Inferior parietal cortex (tissue), 1 donor: ENCODE data around the gene FABP6.
A peak's percentile ranks its signal among the peaks of the same experiment; 100 is the strongest.
"Not testable (repeated sequence)": the region's sequence is repeated elsewhere in the genome, so short reads cannot be mapped to it uniquely, and the experiment has no call there.

Source experiments
- DNase-seq: peaks from one replicate; pipeline ENCODE4 v3.0.0-alpha.2; 2016; ENCODE audit errors: extremely low spot score

Gene FABP6, protein sequence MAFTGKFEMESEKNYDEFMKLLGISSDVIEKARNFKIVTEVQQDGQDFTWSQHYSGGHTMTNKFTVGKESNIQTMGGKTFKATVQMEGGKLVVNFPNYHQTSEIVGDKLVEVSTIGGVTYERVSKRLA

DNA sequence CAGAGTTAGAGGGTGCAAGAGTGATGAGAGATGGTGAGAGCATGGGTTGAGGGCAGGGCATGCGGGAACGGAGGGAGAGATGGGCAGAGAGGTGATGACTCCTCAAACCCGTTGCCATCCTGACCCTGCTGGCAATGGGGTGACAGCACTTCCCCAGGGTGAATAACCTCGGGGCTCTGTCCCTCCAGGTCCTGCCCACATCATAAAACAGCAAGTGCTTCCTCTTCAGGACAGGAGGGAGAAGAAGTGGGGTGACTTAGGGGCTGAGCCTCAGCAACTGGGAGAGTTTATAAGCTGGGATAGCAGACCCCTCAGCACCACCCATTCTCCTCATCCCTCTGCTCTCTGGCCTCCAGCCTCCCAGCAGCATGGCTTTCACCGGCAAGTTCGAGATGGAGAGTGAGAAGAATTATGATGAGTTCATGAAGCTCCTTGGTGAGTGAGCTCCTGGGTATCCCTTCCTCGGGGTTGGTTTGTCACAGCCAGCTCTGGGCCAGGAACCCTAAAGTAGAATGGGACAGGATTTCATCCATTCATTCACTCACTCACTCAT is at the start of gene FABP6:
Gene FABP6, plus strand, starts transcription at position 317 of the 553 bp plus-strand sequence. Its CDS starts 52 bp downstream, at position 369.
- DNase-seq: no peak

DNA sequence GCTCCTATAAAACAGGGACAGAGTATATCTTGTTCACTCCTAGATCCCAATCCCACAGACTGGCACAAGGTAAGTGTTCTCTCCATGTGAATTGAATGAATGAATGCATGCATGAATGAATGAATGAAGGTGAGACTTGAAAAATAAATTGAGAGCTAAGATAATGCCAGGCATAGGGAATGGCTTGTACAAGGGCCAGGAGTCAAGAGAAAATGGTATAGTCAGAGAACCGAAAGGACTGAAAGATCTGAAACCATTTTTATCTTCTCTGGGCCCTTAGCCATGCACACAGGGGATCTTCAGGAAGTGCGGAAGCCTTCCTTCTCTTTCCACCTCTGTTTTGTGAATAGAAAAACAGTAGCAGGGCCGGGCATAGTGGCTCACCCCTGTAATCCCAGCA is 48.4 kb upstream of the FABP6 start:
- DNase-seq: no peak

DNA sequence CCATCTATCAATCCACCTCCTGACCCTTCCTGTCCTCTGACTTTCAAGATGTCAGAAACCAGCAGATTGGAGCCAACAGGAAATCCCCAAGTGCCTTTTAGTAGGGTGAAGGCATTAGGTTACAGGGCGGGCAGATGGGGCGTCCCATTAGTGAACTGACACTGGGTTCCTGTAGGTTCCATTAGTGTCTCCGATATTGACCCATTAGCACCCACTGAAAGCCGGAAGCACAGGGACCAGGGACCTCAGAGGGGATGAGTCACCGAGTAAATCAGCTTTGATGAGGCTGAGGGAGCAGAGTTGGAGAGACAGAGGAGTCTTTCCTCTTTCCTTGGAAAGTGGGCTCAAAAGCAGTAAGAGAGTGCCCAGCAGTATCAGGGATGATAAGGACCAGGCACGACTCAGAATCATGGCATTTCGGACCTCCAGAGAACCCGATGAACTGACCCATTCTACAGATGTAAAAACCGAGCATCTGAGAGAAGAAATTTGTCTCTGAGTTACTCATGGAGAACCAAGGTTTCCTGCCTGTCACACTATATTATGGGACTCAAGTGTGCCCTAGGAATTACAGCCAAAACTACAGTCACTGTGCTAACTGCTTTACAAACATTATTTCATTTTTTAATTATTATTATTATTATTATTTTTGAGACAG is 47.2 kb upstream of the FABP6 start:
- DNase-seq: no peak

DNA sequence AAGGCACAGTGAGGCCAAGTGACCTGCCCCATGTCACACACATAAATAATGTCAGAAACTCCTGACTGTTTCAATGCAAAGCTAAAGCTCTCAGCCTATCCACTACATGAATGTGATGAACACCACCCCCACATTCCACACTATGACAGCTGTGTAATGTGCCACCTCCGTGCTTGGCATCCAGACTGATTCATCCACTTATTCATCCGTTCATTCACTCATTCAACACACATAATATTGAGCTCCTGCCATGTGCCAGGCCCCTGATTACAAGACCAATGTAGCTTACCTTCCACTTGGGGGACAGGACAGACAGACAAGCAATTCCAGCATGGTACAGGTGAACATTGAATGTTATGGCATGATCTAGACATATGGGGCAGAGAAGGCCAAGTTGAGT is 46.2 kb upstream of the FABP6 start:
- peak; percentile 44 for DNase-seq

DNA sequence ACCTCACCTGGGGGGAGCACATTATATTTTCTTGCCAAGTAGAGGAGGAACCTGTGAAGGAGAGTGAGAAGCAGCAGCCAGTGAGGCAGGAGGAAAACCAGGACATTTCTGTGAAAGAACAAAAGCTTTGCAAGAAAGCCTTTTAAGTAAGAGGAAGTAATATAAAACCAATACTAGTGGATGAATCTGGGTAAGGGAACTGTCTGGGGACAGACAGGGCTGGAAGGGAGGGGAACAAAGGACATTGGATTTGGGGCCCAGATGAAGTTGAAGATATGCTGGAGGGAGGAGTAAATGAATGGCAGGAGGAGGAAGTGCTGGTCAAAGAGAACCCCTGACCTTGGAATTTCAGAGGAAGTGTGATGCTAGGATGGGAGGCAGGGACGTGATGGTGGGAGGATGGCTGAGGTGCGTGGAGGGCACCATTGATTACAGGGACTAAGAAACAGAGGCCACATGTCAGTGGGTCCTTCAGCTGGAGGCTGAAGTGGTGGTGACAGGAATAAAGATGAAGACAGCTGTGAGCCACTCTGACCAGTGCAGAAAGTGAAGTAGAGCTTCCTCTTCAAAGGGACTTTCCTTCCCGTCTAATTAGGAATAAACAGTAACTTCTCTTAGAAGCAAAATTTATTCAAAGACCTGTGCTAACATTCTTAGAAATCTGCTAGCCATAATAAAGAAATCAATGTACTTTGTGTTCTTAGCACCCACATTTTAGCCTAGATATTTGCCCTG is 43.5 kb upstream of the FABP6 start:
- no peak for DNase-seq

DNA sequence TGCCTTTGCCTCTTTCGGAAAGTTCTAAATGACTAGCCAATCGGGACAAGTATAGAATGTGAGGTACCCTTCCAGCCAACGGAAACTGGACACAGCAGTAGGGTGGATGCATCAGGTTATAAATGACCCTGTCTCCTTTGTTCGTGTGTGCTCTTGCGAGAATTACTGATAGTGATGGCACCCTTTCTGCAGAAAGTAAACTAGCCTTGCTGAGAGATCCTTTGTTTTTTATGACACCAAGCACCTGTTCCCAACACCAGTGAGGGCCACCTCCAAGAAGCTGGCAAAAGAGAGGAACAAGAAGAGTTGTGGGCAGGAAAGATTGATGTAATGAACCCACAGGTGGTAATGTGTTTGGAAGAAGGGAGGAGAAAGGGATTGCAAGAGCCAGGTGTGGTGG is 42.8 kb upstream of the FABP6 start:
- DNase-seq: no peak

DNA sequence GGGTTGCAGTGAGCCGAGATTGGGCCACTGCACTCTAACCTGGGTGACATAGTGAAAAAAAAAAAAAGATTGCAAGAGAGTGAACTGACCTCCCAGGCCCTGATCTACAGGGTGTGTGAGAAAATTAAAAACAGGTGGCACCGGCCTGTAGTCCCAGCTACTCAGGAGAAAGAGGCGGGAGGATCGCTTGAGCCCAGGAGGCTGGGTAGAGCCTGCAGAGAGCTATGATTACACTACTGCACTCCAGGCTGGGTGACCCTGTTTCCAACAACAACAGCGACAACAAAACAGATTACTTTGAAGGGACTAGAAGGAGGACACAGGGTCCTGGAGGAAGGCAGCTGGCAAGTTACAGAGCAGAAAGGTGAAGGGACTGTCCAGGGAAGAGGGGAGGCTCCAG is 42.2 kb upstream of the FABP6 start:
- DNase-seq: no peak

DNA sequence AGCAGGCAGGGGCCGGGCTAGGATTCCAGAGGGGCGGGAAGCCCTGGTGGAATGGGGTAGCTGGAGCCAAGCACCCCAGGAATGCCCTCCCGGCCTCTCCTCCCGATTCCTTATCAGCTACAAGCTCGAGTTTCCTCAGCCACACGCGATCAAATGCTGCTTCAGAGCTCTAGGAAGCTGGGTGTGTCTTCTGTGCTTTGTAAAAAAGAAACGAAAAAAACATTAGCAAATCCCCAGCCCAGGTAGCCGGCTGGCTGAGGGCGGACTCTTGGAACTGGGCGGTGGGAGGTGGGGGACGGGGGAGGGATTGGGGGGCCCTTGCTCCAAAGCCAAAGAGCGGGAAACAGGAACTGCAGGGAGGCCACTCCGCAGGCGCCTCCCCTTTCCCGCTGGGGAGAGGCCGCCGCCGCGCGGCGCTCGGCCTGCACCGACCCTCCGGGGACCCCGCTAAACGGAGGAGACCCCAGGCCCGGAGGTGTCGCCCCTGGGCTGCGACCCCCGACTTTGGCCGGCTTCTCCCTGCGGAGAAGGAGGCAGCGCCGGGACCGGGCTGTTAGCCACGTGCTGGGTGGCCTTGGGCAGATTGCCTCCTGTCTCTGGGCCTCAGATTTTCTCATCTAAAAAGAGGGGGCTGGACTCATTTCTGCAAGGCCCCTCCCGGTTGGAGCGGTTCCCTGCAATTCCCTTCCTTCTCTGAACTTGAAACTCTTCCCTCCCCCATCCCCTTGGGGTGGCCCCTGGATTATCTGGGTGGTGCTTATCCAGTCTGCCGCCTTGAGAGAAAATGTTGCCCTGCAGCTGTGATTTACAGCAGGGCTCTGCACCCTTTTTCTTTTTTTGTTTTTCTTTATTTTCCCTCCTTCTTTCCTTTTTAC is 40.9 kb upstream of the FABP6 start:
- DNase-seq: no peak

DNA sequence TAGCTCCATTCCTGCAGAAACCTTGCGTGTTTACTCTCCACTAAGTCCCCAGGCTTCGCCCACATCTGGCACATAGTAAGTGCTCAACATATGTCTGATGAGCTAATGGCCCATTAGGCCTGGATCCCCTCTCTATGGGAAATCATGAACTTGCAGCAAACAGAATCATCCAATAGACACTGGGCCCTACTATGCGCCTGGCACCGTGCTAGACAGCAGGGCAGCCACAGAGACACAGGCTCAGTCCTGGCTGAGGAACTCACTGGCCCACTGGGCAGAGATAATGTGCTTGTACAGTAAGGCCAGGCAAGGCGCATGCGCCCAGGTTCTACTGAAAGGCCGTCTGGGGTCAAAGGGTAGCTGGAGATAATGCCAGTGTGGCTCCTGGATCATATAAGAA is 36.9 kb upstream of the FABP6 start:
- no peak for DNase-seq

DNA sequence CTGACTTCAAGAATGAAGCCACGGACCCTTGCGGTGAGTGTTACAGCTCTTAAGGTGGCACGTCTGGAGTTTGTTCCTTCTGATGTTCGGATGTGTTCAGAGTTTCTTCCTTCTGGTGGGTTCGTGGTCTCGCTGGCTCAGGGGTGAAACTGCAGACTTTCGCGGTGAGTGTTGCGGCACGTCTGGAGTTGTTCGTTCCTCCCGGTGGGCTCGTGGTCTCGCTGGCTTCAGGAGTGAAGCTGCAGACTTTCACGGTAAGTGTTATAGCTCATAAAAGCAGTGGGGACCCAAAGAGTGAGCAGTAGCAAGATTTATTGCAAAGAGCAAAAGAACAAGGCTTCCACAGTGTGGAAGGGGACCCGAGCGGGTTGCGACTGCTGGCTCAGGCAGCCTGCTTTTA is 36.2 kb upstream of the FABP6 start:
- DNase-seq: not testable (repeated sequence)

DNA sequence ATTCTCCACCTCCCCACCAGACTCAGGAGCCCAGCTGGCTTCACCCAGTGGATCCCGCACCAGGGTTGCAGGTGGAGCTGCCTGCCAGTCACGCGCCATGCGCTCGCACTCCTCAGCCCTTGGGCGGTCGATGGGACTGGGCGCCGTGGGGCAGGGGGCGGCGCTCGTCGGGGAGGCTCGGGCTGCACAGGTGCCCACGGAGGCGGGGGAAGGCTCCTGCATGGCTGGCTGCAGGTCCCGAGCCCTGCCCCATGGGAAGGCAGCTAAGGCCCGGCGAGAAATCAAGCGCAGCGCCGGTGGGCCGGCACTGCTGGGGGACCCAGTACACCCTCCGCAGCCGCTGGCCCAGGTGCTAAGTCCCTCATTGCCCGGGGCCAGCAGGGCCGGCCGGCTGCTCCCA is 35.5 kb upstream of the FABP6 start:
- DNase-seq: not testable (repeated sequence)

DNA sequence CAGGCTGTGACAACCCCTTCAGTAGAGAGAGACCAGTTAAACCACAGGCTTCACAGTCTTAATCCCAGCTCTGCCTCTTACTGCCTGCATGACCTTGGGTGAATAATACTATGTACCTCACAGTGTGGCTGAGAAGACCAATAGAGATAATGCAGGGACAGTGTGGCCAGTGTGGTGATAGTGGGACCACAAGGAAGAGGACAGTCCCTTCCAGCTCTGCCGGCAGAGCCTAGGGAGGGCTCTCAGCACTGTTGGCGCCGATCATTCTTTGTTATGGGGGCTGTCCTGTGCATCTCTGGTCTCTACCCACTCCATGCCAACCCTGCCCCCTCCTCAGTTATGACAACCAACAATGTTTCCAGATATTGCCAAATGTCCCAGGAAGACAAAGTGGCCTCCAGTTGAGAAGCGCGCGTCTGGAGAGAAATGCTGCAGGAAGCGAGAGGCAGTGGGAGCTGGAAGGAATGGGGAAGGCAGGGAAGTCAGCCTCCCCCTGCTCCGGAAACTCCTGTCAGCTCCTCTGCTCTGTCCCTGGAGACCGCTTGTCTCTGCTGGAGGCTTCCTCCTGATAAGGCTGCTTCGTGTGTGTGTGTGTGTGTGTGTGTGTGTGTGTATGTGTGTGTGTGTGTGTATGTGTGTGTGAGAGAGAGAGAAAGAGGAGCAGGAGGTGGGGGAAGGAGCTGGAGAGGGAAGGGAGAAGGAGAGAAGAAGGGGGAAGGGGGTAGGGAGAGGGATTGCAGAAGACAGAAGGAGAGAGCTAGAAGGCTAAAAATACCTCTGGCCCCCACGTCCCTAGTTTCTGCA is 31.8 kb upstream of the FABP6 start:
- no peak for DNase-seq

DNA sequence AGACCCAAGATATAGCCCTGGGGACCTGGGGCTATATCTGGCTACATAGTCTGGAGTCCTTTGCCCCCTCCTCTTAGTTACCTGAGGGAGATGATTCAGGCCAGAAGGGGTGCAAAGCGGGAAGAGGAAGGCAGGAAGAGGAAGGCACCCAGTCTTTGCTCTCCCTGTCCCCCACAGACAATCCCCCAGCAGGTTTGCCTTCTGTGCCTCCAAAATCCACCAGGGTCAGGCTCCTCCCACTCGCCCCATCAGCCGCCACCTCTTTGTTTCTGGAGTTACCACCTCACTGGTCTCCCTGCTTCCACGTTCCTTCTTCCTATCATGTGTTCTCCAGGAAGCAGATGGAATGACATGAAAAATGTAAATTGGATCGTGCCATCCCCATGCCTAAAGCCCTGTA is 31.2 kb upstream of the FABP6 start:
- DNase-seq: no peak

DNA sequence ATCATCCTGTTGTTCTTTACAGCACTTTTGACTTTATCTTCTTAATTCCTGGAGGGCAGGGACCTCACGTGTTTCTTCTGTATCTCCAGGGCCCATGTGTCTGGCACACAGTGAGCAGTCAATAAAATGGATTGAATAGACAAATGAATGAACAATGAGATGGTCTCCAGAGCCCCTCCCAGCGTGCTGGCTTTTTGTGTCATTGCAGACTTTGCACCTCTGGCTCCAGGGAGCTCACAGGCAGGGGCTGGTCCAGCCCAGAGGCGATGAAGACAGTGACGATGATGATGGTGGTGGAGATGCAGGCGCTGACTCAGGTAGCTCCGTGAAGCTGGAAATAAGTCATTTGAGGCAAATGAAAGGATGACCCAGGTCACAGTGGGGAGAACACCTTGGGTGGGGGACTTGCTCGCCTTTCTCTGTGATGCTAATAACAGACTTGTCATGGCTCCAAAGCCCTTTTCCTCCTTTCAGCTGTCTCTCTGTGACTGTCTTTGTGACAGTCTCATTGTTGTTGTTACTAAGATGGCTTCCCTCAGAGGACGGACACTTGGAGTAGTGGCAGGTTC is 30.4 kb upstream of the FABP6 start:
- no peak for DNase-seq

DNA sequence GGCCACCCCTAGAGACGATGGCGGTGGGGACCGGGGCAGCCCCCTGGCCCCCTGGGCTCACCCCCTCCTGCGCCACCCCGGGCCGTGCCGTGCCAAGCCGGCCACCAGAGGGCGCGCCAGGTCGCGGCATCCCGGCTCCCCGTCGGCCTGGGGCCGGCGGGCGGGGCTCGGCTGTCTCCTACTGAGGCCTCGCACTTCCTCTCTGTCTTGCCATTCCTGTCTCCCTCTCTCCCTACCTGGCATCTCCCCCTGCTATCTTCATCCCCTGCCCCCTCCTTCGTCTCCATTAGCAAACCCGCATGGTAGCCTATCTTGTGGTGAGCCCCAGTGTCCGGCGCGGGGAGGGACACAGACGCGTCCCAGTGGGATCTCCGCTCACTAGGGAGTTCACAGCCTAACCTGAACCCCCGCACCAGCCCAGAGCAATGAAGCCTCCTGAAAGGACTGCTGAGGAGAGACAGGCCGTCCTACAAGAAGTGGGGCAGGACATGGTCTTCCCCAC is 29.8 kb upstream of the FABP6 start:
- DNase-seq: peak; percentile 66

DNA sequence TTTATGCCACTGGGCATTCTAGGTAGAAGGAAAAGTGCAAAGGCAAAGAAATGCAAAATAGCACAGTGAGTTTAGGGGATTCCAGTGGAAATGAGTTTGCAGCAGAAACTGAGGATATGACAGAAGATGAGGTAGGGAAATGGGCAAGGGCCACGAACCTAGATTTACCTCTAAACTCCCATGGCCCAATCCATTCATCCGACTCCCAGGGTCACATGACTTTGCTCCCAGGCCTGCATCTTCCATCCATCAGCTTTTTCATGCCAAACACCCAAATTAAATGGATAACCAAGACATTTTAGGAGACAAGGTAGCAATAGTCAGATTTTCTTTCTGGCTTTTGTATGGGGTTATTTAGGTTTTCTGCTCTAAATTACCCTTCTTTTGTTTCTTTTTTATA is 22.2 kb upstream of the FABP6 start:
- no peak for DNase-seq

DNA sequence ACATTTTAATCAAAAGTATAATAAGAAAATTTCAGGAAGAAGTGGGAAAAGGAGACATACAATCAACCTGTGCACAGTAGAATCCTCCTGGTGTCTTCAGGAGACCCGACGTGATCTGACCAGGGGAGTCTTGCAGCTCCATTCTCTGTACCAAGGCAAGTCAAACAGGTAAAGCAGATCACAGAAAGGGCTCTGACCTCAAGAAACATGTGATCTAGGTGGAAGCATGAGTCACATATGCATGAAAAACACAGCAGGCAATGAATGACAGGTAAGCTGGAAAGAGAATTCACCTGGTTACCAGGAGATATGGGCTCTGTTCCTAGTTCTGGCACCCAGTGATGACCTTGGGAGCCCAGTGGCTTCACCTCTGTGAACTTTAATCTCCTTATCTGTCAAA is 19.4 kb upstream of the FABP6 start:
- DNase-seq: no peak

DNA sequence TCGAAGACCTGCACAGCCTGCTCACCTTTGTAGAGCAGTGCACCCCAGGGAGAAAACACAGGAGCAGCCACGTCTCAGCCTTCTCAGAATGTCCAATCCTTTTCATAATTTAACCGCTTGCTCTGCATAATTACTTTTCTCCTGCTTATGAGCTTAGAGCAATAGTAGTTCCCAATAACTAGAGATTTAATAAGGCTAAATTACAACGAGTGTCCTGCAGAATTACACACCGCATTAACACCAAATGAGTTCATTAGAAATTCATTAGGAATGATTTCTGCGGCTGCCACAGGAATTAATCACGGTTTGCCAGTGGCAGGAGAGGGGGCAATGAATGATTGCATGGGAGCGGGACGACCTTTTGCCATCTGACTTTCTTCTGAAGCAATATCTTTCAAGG is 18.7 kb upstream of the FABP6 start:
- DNase-seq: no peak

DNA sequence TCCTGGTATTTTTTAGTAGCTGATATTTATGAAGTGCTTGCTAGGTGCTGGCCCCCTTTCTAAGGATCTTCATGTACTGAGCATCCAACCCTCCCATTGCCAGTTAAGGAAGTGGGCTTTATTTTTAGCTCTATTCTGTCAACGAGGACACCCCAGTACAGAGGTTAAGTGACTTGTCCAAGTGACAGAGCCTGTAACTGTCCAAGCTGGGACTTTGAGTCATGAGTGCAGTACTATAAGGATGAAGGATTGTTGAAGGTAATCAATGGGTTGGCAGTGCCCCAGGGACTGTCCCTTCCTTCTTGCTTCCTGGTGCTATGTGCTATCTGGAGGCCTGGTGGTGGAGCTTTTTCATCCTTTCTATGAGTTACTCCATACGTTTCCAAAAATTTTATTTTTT is 18.0 kb upstream of the FABP6 start:
- no peak for DNase-seq

DNA sequence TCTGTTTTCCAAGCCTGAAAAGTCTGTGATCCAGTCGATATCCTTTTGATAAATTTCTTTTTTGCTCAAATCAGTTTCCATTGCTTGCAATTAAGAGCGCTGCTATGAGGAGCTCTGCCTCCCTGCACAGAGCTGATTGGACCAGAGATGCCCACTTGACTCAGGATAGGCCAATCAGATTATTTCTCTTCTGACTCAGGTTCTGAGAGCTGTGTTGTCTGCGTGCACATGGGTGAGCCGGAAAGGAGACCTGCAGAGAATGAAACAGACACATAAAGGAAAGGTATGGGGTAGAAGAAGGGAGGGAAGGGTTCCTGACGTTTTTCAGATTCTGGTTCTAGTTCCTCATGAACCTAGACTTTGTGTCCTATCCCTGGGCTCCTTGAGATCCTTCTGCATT is 15.8 kb upstream of the FABP6 start:
- no peak for DNase-seq

DNA sequence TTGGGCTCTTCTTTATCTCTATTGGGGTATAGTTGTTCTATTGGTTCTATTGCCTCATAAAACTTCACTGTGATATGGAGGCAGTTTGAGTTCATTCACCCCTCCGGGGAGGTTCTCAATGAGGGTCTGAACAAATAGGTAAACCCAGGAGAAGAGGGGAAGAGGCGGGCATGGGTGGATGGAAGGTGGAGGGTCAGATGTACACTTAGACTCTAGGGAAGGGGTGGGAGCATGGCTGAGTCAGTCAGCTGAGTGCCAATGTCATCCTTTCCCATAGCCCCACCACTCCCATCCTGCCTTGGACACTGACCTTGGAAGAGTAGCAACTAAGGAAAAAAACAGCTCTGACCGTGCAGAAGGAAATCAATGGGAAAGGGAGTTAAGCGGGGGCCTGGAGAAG is 9.9 kb upstream of the FABP6 start:
- no peak for DNase-seq
